Measurements from ENCODE around the gene CFAP410. TPM values are rescaled to one million over a fixed set of nuclear protein-coding genes. Genes with fewer than 3 reads are reported as not detected.

The CFAP410 gene
- total RNA-seq, 3 donors from 2014 or later (not counting 1 experiment from before 2014, with no cell fraction given): 43.6 to 47.4 (median 46.7) TPM

DNA sequence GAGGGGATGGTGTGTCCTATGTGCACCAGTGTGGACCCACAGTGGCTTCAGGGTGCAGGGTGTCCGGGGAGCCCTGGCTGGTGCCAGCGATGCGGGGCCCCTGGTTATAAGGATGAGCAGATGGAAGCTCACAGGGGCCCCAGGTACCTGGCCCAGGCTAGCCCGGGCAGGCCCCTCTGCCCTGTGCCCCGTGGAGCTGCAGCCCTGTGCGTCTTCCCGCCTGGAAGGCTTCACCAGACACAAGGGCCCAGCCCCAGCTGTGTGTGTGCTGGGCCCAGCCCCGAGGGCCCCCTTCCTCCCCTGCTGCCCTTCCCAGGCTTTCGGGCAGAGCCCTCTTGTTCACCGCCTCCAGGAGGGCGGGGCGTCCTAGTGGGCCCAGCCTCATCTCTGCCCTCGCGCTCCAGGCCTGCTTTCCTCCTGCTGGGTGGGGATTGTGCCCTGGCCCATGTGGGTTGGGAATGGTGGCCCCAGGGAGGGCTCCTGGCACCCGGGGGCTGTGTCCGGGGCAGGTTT lies 23.4 kb downstream of the CFAP410 start:
- H3K4me3 Mint-ChIP-seq: no peak overlapping the region

DNA sequence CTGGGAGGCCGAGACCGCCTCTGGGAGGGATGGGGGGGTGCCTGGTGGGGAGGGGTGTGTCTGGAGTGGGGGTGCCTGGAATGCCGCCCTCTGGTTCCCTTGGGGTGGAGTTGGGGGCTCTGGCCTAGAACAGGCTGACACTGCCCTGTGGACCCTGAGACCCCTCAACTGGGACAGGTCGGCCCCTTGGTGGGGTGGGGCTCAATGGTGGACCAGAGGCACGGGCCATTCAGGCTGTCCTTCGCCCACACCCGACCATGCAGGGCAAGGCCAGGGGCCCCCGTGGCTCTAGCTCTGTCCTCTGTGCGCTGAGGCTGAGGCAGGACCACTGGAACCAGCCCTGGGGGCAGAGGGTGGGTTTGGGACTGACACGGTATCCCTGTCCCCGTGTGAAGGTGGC lies 24.6 kb downstream of the CFAP410 start:
- Histone ChIP-seq H3K9me3 (ENCODE audit: control insufficient read depth, insufficient read depth, low read length) (no peaks in the 10 kb centered on the region), H3K4me3 (ENCODE audit: low read length) (no peak overlapping the region), H3K27ac (ENCODE audit: low read length) (no peak overlapping the region), H3K27me3 (ENCODE audit: control insufficient read depth, insufficient read depth, low read length) (no peaks in the 10 kb centered on the region), H3K4me1 (ENCODE audit: control insufficient read depth, insufficient read depth, low read length) (no peaks in the 10 kb centered on the region), H3K36me3 (ENCODE audit: control insufficient read depth, insufficient read depth, low read length) (peaks cover 46% of the 10 kb centered on the region)
- 97% methylated on average over 11 of the region's 11 CpGs for WGBS (ENCODE audit: insufficient coverage)
- DNase-seq (no peak), ATAC-seq (no peak)
- Mint-ChIP-seq H3K4me1 (peaks cover 0 to 9% of the 10 kb centered on the region in 2 donors), H3K27me3 (ENCODE audit: low read depth in 2 of 2) (no peaks in the 10 kb centered on the region), H3K9me3 (no peaks in the 10 kb centered on the region), H3K27ac (no peak overlapping the region), H3K36me3 (no peaks in the 10 kb centered on the region), H3K4me3 (no peak overlapping the region)
- TF ChIP-seq, protein P1, sequence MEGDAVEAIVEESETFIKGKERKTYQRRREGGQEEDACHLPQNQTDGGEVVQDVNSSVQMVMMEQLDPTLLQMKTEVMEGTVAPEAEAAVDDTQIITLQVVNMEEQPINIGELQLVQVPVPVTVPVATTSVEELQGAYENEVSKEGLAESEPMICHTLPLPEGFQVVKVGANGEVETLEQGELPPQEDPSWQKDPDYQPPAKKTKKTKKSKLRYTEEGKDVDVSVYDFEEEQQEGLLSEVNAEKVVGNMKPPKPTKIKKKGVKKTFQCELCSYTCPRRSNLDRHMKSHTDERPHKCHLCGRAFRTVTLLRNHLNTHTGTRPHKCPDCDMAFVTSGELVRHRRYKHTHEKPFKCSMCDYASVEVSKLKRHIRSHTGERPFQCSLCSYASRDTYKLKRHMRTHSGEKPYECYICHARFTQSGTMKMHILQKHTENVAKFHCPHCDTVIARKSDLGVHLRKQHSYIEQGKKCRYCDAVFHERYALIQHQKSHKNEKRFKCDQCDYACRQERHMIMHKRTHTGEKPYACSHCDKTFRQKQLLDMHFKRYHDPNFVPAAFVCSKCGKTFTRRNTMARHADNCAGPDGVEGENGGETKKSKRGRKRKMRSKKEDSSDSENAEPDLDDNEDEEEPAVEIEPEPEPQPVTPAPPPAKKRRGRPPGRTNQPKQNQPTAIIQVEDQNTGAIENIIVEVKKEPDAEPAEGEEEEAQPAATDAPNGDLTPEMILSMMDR (IDR thresholded peaks at IDR 0.05): no peak
- intact Hi-C loops (cut with micrococcal nuclease): no loop called here

More for the DNA sequence above, 23.4 kb downstream of the CFAP410 start:
- Histone ChIP-seq H3K4me1 (ENCODE audit: control insufficient read depth, insufficient read depth, low read length) (no peaks in the 10 kb centered on the region), H3K4me3 (ENCODE audit: low read length) (no peak overlapping the region), H3K36me3 (ENCODE audit: control insufficient read depth, insufficient read depth, low read length) (peaks cover 42% of the 10 kb centered on the region), H3K27me3 (ENCODE audit: control insufficient read depth, insufficient read depth, low read length) (no peaks in the 10 kb centered on the region), H3K27ac (ENCODE audit: low read length) (no peak overlapping the region), H3K9me3 (ENCODE audit: control insufficient read depth, insufficient read depth, low read length) (no peaks in the 10 kb centered on the region)
- Mint-ChIP-seq H3K27me3 (ENCODE audit: low read depth in 2 of 2) (no peaks in the 10 kb centered on the region), H3K4me1 (peaks cover 0 to 9% of the 10 kb centered on the region in 2 donors), H3K27ac (no peak overlapping the region), H3K9me3 (no peaks in the 10 kb centered on the region), H3K36me3 (no peaks in the 10 kb centered on the region)
- intact Hi-C loops (cut with micrococcal nuclease): no loop called here
- TF ChIP-seq, protein P1 (IDR thresholded peaks at IDR 0.05): no peak
- ATAC-seq (no peak), DNase-seq (no peak)
- 95% methylated on average over 15 of the region's 16 CpGs for WGBS (ENCODE audit: insufficient coverage)

DNA sequence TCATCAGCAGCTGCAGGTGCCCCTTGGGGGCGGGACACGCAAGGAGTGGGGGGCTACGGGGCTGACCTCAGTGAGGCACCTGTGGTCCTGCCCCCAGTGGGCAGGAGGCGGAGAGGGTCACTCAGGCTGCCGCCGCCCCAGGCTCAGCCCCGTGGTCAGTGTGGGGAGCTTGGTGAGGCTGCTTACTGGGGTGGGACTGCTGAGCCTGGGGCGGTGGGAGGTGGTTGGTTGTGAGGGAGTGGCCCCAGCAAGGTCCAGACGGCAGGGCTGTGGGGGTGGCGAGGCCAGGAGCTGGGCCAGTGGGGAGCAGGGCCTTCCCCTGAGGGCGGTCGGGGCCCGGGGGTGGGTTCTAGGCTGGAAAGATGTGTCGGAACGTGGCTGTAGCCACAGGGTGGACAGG lies 25.1 kb downstream of the CFAP410 start:
- intact Hi-C loops (cut with micrococcal nuclease): no loop called here

More for the DNA sequence above, 25.1 kb downstream of the CFAP410 start:
- Mint-ChIP-seq H3K4me3 (no peak overlapping the region), H3K36me3 (no peaks in the 10 kb centered on the region), H3K4me1 (peaks cover 0 to 9% of the 10 kb centered on the region in 2 donors), H3K9me3 (no peaks in the 10 kb centered on the region), H3K27ac (no peak overlapping the region), H3K27me3 (ENCODE audit: low read depth in 2 of 2) (no peaks in the 10 kb centered on the region)
- no peak for DNase-seq
- Histone ChIP-seq H3K36me3 (ENCODE audit: control insufficient read depth, insufficient read depth, low read length) (peaks cover 46% of the 10 kb centered on the region), H3K9me3 (ENCODE audit: control insufficient read depth, insufficient read depth, low read length) (no peaks in the 10 kb centered on the region), H3K4me1 (ENCODE audit: control insufficient read depth, insufficient read depth, low read length) (no peaks in the 10 kb centered on the region), H3K27ac (ENCODE audit: low read length) (no peak overlapping the region), H3K27me3 (ENCODE audit: control insufficient read depth, insufficient read depth, low read length) (no peaks in the 10 kb centered on the region), H3K4me3 (ENCODE audit: low read length) (no peak overlapping the region)
- 90% methylated on average over 15 of the region's 15 CpGs for WGBS (ENCODE audit: insufficient coverage)
- TF ChIP-seq, protein P1 (IDR thresholded peaks at IDR 0.05): no peak
- ATAC-seq: no peak
